H1 (cell line): ENCODE data around the gene MXD1. TPM values are rescaled to one million over a fixed set of nuclear protein-coding genes. Genes with fewer than 3 reads are reported as not detected.

Source experiments
- GABPA ChIP-seq: IDR thresholded peaks from 2 replicates; pipeline ENCODE4 v1.6.1; 2011; ENCODE audit warnings: mild to moderate bottlenecking, low read length, moderate library complexity, borderline replicate concordance; ENCODE audit not compliant: insufficient read depth
- JUND ChIP-seq: IDR thresholded peaks from 2 replicates; pipeline ENCODE4 v1.6.1; 2011; ENCODE audit warnings: mild to moderate bottlenecking, improper control_type of control experiment, low read length
- RNF2 ChIP-seq: fragments of 200-900, 300-1000 bp; sonication (generic); IDR thresholded peaks from 2 replicates; pipeline ENCODE4 v1.7.1; 2016; ENCODE audit warnings: borderline replicate concordance, low read depth, mild to moderate bottlenecking, antibody characterized with exemption, low read length; ENCODE audit not compliant: poor library complexity, severe bottlenecking; ENCODE audit errors: missing control alignments
- YY1 ChIP-seq: IDR thresholded peaks from 2 replicates; pipeline ENCODE4 v1.6.1; 2011; ENCODE audit warnings: low read depth, mild to moderate bottlenecking, low read length
- polyA plus RNA-seq, 7 experiments: library from polyadenylated mRNA; depleted of rRNA in 3 of 7; stranded (reverse) in 5 of 7; unstranded in 2 of 7; fragments of >200 nt in 5 of 7; fragments of 200-250 nt in 2 of 7; gene quantifications; 1 replicate in 5 of 7; 2 replicates in 1 of 7; 4 replicates in 1 of 7; pipeline versions ENCODE4 v1.2.1 to v1.2.3, GENCODE V29; 2011 to 2013; ENCODE audit warnings: missing spikeins in 2 of 7, mixed read lengths in 2 of 7
- total RNA-seq: library from RNA; stranded (reverse); fragmentation: NEBNext Ultra II Directional; extraction: Animal tissue kit (Norgen Biotek cat#: 25700); gene quantifications from 2 replicates; pipeline ENCODE4 v1.2.1, GENCODE V29; 2021
- TF ChIP-seq, protein P1 (sequence below): IDR thresholded peaks from 2 replicates; pipeline ENCODE4 v1.6.1; 2012; ENCODE audit warnings: low read length, inconsistent platforms
- TF ChIP-seq, protein P2 (sequence below): IDR thresholded peaks from 2 replicates; pipeline ENCODE4 v1.6.1; 2011; ENCODE audit warnings: low read depth, mild to moderate bottlenecking, low read length; ENCODE audit not compliant: insufficient read depth

MXD1 gene
- total and polyA plus RNA-seq, 2 of the 8 experiments (the other 6 are each of a cell fraction or from before 2014, with no cell fraction given), result 1.6 to 2.6 TPM

DNA sequence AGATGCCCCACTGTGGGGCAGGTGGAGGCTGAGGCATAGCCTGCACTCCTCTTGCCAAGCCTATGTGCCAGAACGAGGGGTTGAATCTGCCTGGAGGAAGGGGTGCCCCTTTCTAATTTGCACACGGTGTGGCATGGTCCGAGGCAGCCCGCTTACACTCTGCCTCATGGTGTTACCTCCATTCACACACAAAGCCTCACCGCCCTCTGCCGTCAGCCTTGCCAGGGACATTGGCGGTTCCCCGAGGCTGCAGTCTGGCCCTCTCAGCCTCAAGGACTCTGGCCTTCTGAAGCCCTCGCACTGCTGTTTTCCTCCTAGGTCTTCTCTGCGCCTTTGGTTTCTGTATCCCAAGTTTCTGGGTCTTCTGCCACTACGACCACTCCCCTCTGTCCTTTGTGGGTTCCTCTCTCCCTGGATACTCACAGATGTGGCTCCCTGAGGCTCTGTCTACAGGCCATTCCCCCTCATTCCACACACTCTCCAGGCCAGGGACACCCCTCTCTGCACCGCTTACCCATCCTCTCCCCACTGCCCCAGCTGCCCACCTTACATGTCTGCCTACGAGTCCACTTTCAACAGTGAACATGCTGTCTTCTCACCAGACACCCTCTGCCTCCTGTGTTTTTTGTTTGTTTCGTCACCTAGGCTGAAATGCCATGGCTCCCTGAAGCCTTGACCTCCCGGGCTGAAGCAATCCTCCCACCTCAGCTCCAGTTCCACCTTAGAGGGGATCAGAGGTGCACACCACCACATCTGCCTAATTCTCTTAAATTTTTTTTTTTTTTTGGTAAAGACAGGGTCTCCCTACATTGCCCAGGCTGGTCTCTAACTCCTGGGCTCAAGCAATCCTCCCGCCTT, 54.4 kb downstream of the MXD1 start (continued):
- TF ChIP-seq YY1, result no peak
- TF ChIP-seq GABPA, result no peak
- no peak for TF ChIP-seq JUND
- TF ChIP-seq RNF2, result no peak
- TF ChIP-seq, protein P1, sequence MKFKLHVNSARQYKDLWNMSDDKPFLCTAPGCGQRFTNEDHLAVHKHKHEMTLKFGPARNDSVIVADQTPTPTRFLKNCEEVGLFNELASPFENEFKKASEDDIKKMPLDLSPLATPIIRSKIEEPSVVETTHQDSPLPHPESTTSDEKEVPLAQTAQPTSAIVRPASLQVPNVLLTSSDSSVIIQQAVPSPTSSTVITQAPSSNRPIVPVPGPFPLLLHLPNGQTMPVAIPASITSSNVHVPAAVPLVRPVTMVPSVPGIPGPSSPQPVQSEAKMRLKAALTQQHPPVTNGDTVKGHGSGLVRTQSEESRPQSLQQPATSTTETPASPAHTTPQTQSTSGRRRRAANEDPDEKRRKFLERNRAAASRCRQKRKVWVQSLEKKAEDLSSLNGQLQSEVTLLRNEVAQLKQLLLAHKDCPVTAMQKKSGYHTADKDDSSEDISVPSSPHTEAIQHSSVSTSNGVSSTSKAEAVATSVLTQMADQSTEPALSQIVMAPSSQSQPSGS, result no peak
- TF ChIP-seq, protein P2, sequence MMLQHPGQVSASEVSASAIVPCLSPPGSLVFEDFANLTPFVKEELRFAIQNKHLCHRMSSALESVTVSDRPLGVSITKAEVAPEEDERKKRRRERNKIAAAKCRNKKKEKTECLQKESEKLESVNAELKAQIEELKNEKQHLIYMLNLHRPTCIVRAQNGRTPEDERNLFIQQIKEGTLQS, result no peak
